Heart left ventricle (tissue), 13 donors: ENCODE results near the gene CADM2.

ENCODE experiments used
- CTCF ChIP-seq, 12 donors: fragments of 200-600 bp; sonication (generic) in 4 of 12; IDR thresholded peaks; one replicate each; pipeline versions ENCODE4 v1.5.0 to v1.8.0; 2018 to 2022; ENCODE audit warnings: antibody characterized with exemption in 12 of 12, mild to moderate bottlenecking in 5 of 12
- POLR2A ChIP-seq, 2 donors: fragments of 450-650 bp; IDR thresholded peaks; one replicate each; pipeline ENCODE4 v1.6.1; 2017; ENCODE audit warnings: antibody characterized with exemption in 2 of 2, mild to moderate bottlenecking in 2 of 2, moderate library complexity in 2 of 2
- donor health status: ischemic (EF 13 %, LVEDD 7.1; RV severe dilation, severe dysfunction).
- donor health status: DM: no; HTN: yes; CAD: no.
- donor health status: DM: no; HTN: no; CAD: no.
- donor health status: ischemic (EF 25% LVEDD 6.9; RV normal size, moderate dysfunction).
- donor health status: ischemic (EF 25% LVEDD 5.7; RV mildly dilated, moderate dysfunction).
- donor health status: ischemic (EF 35%, LVEDD 5.7; RV mildly dilated, moderate dysfunction).
- donor health status: nonischemic (EF 11% LVEDD 7.7; RV severe dilation, severe dysfunction).
- donor health status: DM: yes; HTN: yes; CAD: no.
- donor health status: PGD.
- donor health status: ischemic (EF 29% LVEDD 5.4; RV normal size, mild dysfunction).
- donor health status: nonischemic (EF 23%, LVEDD 6.1; RV moderate dilation, normal function).

DNA sequence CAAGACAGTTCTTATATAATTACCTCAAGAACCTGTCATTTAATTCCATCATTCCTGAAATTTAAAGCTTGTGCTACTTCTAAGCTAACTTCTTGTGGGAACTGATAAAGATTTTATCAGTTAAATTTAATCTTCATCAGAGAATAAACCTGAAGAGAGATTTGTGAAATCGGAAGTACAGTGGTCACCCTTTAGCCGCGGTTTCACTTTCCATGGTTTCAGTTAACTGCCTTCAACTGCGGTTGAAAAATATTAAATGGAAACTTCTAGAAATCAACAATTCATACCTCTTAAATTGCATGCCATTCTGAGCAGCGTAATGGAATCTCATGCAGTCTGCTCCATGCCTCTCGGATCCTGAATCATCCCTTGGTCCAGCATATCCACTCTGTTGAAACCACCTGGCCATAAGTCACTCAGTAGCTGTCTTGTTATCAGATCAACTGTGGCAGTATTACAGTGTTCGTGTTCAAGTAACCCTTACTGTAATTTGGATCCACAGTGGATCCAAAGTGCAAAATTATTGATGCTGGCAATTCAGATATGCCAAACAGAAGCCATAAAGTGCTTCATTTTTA lies 626.1 kb downstream of the CADM2 start:
- no peak for TF ChIP-seq POLR2A (IDR thresholded peaks at IDR 0.05)
- TF ChIP-seq CTCF (IDR thresholded peaks at IDR 0.05): no peak
